Stimulated activated naive CD8-positive, alpha-beta T cell treated with anti-CD3 and anti-CD28 coated beads, Interleukin-15, Interleukin-2, amounts not matched to agents 100 U/mL and 50 U/mL, for 24 hours (primary cell): ENCODE measurements around the gene LTA.

ENCODE experiments used
- ATAC-seq: fragments of 150-1000 bp; cut with Tn5 transposase; one replicate; pipeline ENCODE4 v1.10.0; 2021
- DNase-seq: peaks from one replicate; pipeline ENCODE4 v3.0.0; 2021

Gene LTA

DNA sequence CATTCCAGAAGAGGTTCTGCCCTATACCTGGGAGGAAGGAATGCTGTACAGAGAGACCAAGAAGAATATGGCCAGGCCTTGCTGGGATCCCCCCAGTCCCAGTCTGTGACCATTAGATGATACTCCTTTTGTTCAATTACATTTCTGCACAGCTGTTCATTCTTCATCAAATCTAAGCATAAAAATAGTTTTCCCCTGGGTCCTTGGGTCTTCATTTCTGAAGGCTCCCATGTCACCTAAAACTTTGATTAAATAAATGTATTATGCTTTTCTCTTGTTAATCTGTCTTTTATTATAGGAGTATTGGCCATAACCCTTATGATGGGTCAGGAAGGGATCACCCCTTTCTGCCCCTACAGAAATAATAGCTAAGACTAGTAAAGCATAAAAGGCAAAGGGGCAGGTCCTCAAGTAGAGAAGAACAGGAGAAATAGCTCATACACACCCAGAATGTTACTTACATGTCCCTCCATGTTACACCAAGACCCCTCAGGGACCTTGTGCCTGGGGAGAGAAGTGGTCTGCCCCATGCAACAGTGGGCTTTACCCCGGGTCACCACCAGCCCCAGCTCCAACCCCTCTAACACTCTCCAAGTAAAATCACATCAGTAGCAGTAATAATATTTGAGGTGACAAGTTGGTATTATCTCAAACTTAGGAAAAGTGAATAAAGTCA, 2.1 kb upstream of the LTA start:
- ATAC-seq (no peak), DNase-seq (no peak)

DNA sequence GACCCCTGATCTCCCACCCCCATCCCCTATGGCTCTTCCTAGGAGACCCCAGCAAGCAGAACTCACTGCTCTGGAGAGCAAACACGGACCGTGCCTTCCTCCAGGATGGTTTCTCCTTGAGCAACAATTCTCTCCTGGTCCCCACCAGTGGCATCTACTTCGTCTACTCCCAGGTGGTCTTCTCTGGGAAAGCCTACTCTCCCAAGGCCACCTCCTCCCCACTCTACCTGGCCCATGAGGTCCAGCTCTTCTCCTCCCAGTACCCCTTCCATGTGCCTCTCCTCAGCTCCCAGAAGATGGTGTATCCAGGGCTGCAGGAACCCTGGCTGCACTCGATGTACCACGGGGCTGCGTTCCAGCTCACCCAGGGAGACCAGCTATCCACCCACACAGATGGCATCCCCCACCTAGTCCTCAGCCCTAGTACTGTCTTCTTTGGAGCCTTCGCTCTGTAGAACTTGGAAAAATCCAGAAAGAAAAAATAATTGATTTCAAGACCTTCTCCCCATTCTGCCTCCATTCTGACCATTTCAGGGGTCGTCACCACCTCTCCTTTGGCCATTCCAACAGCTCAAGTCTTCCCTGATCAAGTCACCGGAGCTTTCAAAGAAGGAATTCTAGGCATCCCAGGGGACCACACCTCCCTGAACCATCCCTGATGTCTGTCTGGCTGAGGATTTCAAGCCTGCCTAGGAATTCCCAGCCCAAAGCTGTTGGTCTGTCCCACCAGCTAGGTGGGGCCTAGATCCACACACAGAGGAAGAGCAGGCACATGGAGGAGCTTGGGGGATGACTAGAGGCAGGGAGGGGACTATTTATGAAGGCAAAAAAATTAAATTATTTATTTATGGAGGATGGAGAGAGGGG, 1.4 kb downstream of the LTA start:
- DNase-seq: no peak
- no peak for ATAC-seq

DNA sequence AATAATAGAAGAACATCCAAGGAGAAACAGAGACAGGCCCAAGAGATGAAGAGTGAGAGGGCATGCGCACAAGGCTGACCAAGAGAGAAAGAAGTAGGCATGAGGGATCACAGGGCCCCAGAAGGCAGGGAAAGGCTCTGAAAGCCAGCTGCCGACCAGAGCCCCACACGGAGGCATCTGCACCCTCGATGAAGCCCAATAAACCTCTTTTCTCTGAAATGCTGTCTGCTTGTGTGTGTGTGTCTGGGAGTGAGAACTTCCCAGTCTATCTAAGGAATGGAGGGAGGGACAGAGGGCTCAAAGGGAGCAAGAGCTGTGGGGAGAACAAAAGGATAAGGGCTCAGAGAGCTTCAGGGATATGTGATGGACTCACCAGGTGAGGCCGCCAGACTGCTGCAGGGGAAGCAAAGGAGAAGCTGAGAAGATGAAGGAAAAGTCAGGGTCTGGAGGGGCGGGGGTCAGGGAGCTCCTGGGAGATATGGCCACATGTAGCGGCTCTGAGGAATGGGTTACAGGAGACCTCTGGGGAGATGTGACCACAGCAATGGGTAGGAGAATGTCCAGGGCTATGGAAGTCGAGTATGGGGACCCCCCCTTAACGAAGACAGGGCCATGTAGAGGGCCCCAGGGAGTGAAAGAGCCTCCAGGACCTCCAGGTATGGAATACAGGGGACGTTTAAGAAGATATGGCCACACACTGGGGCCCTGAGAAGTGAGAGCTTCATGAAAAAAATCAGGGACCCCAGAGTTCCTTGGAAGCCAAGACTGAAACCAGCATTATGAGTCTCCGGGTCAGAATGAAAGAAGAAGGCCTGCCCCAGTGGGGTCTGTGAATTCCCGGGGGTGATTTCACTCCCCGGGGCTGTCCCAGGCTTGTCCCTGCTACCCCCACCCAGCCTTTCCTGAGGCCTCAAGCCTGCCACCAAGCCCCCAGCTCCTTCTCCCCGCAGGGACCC, 2.3 kb downstream of the LTA start:
- DNase-seq: peak; percentile 64
- peak; percentile 3 for ATAC-seq

DNA sequence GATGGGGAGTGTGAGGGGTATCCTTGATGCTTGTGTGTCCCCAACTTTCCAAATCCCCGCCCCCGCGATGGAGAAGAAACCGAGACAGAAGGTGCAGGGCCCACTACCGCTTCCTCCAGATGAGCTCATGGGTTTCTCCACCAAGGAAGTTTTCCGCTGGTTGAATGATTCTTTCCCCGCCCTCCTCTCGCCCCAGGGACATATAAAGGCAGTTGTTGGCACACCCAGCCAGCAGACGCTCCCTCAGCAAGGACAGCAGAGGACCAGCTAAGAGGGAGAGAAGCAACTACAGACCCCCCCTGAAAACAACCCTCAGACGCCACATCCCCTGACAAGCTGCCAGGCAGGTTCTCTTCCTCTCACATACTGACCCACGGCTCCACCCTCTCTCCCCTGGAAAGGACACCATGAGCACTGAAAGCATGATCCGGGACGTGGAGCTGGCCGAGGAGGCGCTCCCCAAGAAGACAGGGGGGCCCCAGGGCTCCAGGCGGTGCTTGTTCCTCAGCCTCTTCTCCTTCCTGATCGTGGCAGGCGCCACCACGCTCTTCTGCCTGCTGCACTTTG, 3.3 kb downstream of the LTA start, which contains the start of gene TNF:
TSS of gene TNF (plus strand) at position 231 of the 567 bp plus-strand sequence. CDS start at position 408, 177 bp downstream.
- peak; percentile 11 for ATAC-seq

DNA sequence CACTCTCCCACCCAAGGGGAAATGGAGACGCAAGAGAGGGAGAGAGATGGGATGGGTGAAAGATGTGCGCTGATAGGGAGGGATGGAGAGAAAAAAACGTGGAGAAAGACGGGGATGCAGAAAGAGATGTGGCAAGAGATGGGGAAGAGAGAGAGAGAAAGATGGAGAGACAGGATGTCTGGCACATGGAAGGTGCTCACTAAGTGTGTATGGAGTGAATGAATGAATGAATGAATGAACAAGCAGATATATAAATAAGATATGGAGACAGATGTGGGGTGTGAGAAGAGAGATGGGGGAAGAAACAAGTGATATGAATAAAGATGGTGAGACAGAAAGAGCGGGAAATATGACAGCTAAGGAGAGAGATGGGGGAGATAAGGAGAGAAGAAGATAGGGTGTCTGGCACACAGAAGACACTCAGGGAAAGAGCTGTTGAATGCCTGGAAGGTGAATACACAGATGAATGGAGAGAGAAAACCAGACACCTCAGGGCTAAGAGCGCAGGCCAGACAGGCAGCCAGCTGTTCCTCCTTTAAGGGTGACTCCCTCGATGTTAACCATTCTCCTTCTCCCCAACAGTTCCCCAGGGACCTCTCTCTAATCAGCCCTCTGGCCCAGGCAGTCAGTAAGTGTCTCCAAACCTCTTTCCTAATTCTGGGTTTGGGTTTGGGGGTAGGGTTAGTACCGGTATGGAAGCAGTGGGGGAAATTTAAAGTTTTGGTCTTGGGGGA, 4.0 kb downstream of the LTA start:
- no peak for DNase-seq
- ATAC-seq: no peak

More for the DNA sequence above, 3.3 kb downstream of the LTA start, which contains the start of gene TNF:
- DNase-seq: peak; percentile 85

DNA sequence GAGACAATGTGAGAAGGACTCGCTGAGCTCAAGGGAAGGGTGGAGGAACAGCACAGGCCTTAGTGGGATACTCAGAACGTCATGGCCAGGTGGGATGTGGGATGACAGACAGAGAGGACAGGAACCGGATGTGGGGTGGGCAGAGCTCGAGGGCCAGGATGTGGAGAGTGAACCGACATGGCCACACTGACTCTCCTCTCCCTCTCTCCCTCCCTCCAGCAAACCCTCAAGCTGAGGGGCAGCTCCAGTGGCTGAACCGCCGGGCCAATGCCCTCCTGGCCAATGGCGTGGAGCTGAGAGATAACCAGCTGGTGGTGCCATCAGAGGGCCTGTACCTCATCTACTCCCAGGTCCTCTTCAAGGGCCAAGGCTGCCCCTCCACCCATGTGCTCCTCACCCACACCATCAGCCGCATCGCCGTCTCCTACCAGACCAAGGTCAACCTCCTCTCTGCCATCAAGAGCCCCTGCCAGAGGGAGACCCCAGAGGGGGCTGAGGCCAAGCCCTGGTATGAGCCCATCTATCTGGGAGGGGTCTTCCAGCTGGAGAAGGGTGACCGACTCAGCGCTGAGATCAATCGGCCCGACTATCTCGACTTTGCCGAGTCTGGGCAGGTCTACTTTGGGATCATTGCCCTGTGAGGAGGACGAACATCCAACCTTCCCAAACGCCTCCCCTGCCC, 4.9 kb downstream of the LTA start:
- DNase-seq: peak; percentile 60
- ATAC-seq: no peak

DNA sequence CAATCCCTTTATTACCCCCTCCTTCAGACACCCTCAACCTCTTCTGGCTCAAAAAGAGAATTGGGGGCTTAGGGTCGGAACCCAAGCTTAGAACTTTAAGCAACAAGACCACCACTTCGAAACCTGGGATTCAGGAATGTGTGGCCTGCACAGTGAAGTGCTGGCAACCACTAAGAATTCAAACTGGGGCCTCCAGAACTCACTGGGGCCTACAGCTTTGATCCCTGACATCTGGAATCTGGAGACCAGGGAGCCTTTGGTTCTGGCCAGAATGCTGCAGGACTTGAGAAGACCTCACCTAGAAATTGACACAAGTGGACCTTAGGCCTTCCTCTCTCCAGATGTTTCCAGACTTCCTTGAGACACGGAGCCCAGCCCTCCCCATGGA, 5.5 kb downstream of the LTA start:
- ATAC-seq: no peak
- DNase-seq: no peak

DNA sequence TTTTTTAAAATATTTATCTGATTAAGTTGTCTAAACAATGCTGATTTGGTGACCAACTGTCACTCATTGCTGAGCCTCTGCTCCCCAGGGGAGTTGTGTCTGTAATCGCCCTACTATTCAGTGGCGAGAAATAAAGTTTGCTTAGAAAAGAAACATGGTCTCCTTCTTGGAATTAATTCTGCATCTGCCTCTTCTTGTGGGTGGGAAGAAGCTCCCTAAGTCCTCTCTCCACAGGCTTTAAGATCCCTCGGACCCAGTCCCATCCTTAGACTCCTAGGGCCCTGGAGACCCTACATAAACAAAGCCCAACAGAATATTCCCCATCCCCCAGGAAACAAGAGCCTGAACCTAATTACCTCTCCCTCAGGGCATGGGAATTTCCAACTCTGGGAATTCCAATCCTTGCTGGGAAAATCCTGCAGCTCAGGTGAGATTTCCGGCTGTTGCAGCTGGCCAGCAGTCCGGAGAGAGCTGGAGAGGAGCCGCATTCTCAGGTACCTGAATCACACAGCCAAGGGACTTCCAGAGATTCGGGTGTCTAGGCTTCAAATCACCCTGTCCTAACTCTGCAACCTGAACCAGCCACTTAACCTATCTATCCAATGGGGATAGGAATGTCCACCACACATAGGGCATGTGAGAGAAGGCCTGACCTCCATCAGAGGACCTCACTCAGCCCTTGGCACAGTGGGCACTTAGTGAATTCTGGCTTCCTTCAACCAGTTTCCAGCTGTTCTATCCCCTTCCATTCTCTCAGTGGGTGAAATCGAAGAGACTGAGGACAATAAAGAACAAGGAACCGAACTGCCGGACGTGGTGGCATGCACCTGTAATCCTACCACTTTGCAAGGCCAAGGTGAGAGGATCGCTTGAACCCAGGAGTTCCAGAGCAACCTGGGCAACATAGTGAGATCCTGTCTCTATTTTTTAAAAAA, 6.4 kb downstream of the LTA start:
- DNase-seq (no peak), ATAC-seq (no peak)

DNA sequence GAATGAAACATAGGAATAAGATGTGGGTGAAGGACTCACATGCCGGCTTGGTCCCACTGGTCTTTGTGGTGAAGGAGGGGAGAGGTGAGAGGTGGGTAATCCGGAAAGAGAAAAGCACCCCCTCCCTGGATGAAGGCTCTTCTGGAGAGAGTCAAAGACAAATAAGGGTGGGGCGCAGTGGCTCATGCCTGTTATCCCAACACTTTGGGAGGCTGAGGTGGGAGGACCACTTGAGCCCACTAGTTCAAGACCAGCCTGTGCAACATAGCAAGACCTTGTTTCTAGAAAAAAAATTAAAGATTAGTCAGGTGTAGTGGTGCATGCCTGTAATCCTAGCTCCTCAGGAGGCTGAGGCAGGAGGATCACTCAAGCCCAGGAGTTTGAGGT, 7.0 kb downstream of the LTA start:
- DNase-seq: no peak
- ATAC-seq: no peak

DNA sequence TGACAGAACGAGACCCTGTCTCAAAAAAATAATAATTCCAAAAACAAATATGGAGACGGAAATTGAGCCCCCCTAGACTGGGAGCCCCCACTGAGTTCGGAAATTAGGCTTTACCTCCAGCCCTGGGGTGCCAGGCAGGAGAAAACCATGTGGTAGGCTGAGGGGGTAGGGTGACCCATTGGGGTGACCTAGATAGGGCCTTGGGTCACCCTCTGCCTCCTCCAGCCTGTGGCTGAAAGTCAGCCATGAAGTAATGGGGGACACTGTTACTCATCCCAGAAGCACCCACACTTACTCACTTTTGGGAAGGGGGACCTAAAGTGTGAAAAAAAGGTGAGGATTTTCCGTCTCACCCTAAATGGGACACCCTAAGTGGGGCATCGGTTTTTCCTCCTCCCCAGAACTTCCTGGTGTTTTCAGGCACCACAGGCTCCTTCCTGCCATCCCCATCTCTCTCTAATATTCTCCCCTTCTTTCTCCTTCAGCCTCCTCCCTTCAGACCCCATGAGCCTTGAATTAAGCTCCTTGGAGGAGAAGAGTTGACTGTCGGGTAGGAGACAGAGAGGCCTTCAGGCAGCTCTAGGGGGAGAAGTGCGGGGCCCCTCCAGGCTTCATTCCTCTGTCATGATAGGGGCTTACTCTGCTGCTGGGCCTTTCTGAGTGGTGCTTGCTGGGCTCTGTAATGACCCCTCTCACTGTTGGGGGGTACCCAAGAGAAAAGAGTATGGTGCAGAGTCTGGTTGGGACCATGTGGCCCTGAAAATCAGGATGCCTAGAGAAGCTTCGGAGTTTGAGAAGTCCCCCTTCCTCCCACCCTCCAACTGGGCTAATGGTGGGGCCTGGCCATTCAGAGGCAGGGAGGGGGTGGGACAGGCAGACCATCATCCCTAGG, 7.7 kb downstream of the LTA start:
- ATAC-seq: peak; percentile 17
- DNase-seq: peak; percentile 51

DNA sequence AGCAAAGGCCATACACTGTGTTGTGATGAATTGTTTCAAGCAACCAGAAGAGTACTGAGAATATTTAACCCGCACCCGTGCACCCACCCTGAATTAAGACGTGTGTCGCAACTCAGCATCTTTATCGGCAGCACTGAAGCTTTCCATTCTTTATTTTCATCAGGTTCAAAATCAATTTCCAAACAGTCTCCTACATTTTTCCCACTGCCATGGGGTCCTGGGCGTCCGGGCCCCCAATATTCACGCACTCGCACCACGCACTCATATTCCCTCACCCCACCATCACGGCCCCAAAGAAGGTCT, 8.3 kb downstream of the LTA start:
- ATAC-seq: peak; percentile 1
- peak; percentile 35 for DNase-seq

DNA sequence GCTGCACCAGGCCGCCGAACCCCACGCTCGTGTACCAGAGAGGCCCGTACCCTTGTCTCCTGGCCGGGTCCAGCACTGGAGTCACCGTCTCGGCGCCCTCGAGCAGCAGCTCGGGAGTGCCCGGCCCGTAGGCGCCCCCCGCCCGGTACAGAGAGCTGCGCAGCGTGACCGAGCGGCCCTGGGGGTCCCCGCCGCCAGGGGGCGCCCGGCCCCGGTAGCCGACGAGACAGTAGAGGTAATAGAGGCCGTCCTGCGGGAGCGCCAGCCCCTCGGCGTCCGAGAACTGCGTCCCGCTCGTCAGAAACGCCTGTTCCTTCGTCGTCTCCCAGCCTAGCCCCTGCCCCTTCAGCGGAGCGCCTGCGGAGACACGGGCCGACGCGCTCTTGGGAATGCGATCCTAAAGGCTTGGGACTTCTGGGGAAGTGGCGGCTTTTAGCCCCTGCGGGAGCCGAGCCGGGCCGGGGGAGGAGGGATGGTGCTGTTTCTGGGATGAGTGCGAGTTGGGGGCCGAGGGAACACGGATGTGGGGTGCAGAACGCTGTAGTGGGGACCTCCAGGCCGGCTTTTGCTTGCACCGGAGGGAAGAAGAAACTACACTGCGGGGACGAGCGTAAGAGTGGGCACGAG, 8.8 kb downstream of the LTA start:
- DNase-seq (peak; percentile 96), ATAC-seq (peak; percentile 81)

DNA sequence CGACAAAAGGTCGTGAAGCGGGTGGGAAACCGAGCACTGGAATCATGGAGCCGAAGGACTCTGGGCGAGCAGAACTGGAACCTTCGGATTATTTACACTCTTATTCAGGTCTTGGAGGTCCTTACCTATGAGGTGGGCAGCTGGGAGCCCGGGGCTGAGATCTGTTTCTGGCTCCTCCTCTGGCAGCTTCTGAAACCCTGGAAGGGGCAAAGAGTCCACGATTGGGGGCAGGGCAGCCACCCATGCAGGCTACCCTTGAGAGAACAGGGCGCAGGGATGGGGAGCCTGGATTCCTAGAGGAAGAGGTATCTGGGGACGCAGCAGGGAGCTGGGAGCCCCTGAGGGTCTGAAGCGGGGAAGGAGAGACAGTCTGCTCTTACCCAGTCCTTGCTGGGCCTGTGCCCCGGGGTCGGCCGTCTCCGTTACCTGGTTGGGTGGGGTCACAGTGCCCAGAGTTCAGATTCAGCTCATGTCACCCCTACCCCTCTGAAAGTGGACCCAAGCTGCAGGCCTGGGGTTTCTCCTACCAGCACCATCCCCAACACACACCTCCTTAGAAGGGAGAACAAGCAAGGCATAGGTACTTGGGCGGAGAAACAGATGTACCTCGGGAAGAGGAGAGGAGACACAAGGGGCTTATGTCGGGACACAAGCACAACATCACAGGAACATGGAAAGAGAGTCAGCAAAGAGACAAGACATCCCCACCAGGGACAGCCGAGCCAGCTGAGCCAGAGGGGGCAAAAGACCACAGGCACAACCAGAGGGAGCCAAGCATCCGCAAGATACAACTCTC, 9.5 kb downstream of the LTA start:
- ATAC-seq: no peak
- DNase-seq: no peak

DNA sequence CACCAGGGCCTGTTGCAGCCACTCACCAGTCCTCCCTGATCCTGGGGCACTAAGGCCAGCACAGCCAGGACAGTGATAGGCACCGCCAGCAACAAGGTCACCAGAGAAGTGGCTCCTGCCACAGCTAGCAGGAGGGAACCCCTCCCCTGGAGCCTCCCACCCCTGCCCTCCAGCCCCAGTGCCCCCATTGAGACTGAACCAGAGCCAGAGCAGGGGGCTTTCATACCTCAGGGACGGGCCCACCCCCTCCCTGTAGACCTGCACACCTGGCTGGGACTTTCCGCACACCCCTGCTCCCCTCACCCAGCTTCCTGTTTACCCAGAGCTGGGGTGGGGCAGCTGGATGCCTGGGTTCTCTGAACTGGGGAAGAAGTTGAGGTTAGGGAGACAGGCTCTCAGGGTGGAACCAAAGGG, 10.1 kb downstream of the LTA start, which contains the start of gene LTB:
TSS of gene LTB (minus strand) at position 195 of the 414 bp plus-strand sequence. CDS start at position 188, 7 bp downstream.
- peak; percentile 55 for DNase-seq
- no peak for ATAC-seq

DNA sequence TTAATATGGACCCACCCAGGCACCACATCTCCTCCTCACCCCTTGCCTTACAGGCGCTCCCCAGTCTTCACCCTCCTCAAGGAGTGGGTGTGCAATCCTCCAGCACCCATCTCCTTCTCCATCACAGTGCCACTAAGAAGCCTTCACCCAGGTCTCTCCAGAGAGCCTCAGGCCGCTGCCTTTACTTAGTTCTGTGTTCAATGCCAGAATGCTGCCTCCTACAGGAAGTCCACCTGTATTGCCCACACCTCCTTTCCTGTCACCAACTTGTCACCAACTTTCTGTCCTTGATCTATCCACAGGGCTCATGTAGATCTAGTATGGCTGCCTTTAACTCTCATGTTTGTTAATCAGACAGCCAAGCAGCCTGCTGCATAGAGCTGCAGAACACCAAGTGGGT, 13.4 kb downstream of the LTA start:
- DNase-seq: peak; percentile 49

DNA sequence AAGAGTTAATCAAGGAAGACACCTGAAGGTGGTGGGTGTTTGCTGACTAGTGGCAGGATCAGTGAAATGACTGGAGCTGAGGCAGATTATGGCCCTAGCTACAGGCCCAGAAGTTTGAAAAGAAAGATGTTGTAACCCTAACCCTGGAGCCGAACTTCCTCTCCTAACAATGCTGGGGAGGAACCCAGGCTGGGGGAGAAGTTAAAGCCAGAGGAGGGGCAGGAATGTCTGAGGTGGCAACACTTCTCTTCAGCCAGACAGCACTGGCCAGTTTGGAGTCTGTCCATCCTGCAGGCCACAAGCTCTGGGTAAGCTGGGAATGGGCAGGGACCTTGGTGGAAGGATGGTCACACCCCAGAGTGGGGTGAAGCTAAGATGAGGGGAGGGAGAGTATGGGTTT, 13.9 kb downstream of the LTA start, which contains the start of gene LST1:
TSS of gene LST1 (plus strand) at position 270 of the 400 bp plus-strand sequence. CDS start 1,023 bp downstream, outside the sequence.
- ATAC-seq: no peak
- DNase-seq: no peak

More for the DNA sequence above, 13.4 kb downstream of the LTA start:
- peak; percentile 20 for ATAC-seq
